Measurements from ENCODE around the gene ZNF280A. TPM values are rescaled to one million over a fixed set of nuclear protein-coding genes. Genes with fewer than 3 reads are reported as not detected.
"Not testable (repeated sequence)": the region's sequence is repeated elsewhere in the genome, so short reads cannot be mapped to it uniquely, and the experiment has no call there.

ZNF280A gene
- total RNA-seq, 2 experiments from 2014 or later, result not detected

DNA sequence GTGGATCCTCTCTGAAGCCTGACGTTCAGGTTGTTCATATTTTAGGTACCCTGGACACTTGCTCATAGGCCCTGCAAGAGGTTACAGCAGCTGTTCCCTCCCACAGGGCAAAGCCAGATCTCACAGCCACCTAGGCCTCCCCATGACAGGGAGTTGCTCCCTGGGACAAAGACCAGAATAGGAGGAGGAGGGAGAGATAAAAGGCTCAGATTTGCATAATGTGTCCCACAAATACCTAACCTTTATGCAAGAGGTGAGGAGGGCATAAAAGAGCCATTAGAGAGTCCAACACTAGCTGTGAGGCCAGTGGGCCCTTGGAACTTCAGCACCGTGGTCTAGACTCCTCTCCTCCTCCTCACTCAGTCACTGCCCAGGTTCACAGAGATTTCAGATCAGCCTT, 45.3 kb downstream of the ZNF280A start:
- Mint-ChIP-seq H3K4me3 (no peak overlapping the region), H3K4me1 (ENCODE audit: low read depth) (no peaks in the 10 kb centered on the region), H3K9me3 (peaks cover 3% of the 10 kb centered on the region), H3K27ac (no peak overlapping the region), H3K36me3 (ENCODE audit: low read depth) (no peaks in the 10 kb centered on the region), H3K27me3 (peaks cover 2% of the 10 kb centered on the region)
- TF ChIP-seq, protein P1, sequence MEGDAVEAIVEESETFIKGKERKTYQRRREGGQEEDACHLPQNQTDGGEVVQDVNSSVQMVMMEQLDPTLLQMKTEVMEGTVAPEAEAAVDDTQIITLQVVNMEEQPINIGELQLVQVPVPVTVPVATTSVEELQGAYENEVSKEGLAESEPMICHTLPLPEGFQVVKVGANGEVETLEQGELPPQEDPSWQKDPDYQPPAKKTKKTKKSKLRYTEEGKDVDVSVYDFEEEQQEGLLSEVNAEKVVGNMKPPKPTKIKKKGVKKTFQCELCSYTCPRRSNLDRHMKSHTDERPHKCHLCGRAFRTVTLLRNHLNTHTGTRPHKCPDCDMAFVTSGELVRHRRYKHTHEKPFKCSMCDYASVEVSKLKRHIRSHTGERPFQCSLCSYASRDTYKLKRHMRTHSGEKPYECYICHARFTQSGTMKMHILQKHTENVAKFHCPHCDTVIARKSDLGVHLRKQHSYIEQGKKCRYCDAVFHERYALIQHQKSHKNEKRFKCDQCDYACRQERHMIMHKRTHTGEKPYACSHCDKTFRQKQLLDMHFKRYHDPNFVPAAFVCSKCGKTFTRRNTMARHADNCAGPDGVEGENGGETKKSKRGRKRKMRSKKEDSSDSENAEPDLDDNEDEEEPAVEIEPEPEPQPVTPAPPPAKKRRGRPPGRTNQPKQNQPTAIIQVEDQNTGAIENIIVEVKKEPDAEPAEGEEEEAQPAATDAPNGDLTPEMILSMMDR (IDR thresholded peaks at IDR 0.05), result no peak
- DNase-seq (no peak), ATAC-seq (no peak)
- CTCF ChIA-PET, result interaction anchor here (0.8 kb wide), 1 partner anchor 37 kb away, joined by 3 read pairs; no protein-coding TSS in a partner anchor
- POLR2A ChIA-PET, result no interaction called here
- intact Hi-C loops (cut with micrococcal nuclease), result no loop called here

DNA sequence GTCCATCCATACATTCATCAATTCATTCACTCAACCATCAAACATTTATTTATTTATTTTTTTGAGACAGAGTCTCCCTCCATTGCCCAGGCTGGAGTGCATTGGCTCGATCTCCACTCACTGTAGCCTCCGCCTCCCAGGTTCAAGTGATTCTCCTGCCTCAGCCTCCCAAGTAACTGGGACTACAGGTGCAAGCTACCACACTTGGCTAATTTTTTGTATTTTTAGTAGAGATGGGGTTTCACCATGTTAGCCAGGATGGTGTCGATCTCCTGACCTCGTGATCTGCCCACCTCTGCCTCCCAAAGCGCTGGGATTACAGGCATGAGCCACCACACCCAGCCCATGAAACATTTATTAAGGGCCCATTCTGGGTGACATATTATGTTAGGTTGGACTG, 49.0 kb downstream of the ZNF280A start:
- H3K27ac Mint-ChIP-seq; CTCF ChIA-PET; intact Hi-C loops (cut with micrococcal nuclease); POLR2A ChIA-PET; DNase-seq; H3K4me1 Mint-ChIP-seq (ENCODE audit: low read depth); ATAC-seq; H3K36me3 Mint-ChIP-seq (ENCODE audit: low read depth); H3K4me3 Mint-ChIP-seq; H3K27me3 Mint-ChIP-seq: not testable (repeated sequence)
- H3K9me3 Mint-ChIP-seq, result peaks cover 16% of the 10 kb centered on the region

GRCh38 chr22:22469527-22469926, 50.5 kb downstream of the ZNF280A start:
- no peak overlapping the region for H3K27ac Mint-ChIP-seq
- no peaks in the 10 kb centered on the region for H3K4me1 Mint-ChIP-seq (ENCODE audit: low read depth)
- ChIA-PET POLR2A (no interaction called here), CTCF (no interaction called here)
- intact Hi-C loops (cut with micrococcal nuclease), result loop anchor here (10.0 kb wide), 2 partner anchors 115 to 485 kb away; no protein-coding TSS in a partner anchor
- H3K9me3 Mint-ChIP-seq, result peaks cover 16% of the 10 kb centered on the region
- ATAC-seq (no peak), DNase-seq (no peak)
- TF ChIP-seq, protein P1 (IDR thresholded peaks at IDR 0.05), result no peak
- no peak overlapping the region for H3K4me3 Mint-ChIP-seq
- no peaks in the 10 kb centered on the region for H3K36me3 Mint-ChIP-seq (ENCODE audit: low read depth)
- H3K27me3 Mint-ChIP-seq, result peaks cover 15% of the 10 kb centered on the region

DNA sequence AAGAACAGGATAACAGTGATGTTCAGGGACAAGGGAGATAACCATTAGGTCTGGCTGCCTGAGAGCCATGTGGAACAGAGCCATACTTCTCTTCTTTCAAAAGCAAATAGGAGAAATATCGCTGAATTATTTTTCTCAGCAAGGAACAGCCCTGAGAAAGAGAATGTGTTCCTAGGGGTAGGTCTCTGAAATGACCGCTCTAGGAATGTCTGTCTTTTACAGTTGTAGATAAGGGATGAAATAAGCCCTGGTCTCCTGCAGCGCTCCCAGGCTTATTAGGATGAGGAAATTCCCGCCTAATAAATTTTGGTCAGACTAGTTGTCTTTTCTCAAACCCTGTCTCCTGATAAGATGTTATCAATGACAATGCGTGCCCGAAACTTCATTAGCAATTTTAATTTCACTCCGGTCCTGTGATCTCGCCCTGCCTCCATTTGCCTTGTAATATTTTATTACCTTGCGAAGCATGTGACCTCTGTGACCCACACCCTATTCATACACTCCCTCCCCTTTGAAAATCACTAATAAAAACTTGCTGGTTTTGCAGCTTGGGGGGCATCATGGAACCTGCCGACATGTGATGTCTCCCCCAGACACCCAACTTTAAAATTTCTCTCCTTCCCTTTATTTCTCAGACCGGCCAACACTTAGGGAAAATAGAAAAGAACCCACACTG, 51.1 kb downstream of the ZNF280A start:
- H3K4me3 Mint-ChIP-seq; H3K27ac Mint-ChIP-seq; DNase-seq; H3K36me3 Mint-ChIP-seq (ENCODE audit: low read depth); POLR2A ChIA-PET; H3K4me1 Mint-ChIP-seq (ENCODE audit: low read depth); ATAC-seq: not testable (repeated sequence)
- H3K27me3 Mint-ChIP-seq, result peaks cover 19% of the 10 kb centered on the region
- intact Hi-C loops (cut with micrococcal nuclease), result loop anchor here (10.0 kb wide), 2 partner anchors 116 to 486 kb away; no protein-coding TSS in a partner anchor
- peaks cover 16% of the 10 kb centered on the region for H3K9me3 Mint-ChIP-seq
- CTCF ChIA-PET, result interaction anchor here (0.7 kb wide), 1 partner anchor 11 kb away, joined by 3 read pairs; no protein-coding TSS in a partner anchor

DNA sequence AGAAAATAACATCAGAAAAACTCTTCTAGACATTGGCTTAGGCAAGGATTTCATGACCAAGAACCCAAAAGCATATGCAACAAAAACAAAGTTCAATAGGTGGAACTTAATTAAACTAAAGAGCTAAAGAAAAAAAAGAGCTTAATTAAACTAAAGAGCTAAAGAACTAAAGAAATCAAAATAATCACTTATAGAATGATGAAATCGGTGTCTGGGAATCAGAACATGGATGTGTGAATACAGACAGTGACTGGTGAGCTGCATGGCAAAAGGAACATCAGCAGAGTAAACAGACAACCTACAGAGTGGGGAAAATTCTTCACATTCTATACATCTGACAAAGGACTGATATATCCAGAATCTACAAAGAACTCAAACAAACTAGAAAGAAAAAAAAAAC, 53.0 kb downstream of the ZNF280A start:
- no peak for DNase-seq
- POLR2A ChIA-PET, result no interaction called here
- Mint-ChIP-seq H3K9me3 (peaks cover 16% of the 10 kb centered on the region), H3K4me1 (ENCODE audit: low read depth) (no peaks in the 10 kb centered on the region), H3K27me3 (peaks cover 32% of the 10 kb centered on the region), H3K27ac (no peak overlapping the region), H3K4me3 (no peak overlapping the region), H3K36me3 (ENCODE audit: low read depth) (no peaks in the 10 kb centered on the region)
- intact Hi-C loops (cut with micrococcal nuclease), result loop anchor here (10.0 kb wide), 2 partner anchors 118 to 488 kb away; no protein-coding TSS in a partner anchor
- CTCF ChIA-PET, result interaction anchor here (0.7 to 1.5 kb wide), 4 partner anchors 42 to 242 kb away, joined by 3 to 5 read pairs (median 4); partner anchors contain the start of gene ZNF280B
- ATAC-seq, result no peak
- TF ChIP-seq, protein P1 (IDR thresholded peaks at IDR 0.05), result no peak

- H3K36me3 Mint-ChIP-seq (ENCODE audit: low read depth), result no peaks in the 10 kb centered on the region
- no peaks in the 10 kb centered on the region for H3K4me1 Mint-ChIP-seq (ENCODE audit: low read depth)
- TF ChIP-seq, protein P1 (IDR thresholded peaks at IDR 0.05), result no peak
- ChIA-PET CTCF (interaction anchor here (1.2 to 4.1 kb wide), 5 partner anchors 15 to 290 kb away, joined by 3 to 27 read pairs (median 5); no protein-coding TSS in a partner anchor), POLR2A (no interaction called here)
- H3K27me3 Mint-ChIP-seq, result peaks cover 38% of the 10 kb centered on the region
- H3K4me3 Mint-ChIP-seq, result no peak overlapping the region
- ATAC-seq (no peak), DNase-seq (no peak)
- intact Hi-C loops (cut with micrococcal nuclease), result loop anchor here (10.0 kb wide), 2 partner anchors 119 to 489 kb away; no protein-coding TSS in a partner anchor
- no peak overlapping the region for H3K27ac Mint-ChIP-seq
- peaks cover 16% of the 10 kb centered on the region for H3K9me3 Mint-ChIP-seq
Measured at GRCh38 chr22:22465782-22466181, 54.3 kb downstream of the ZNF280A start.
